Fibroblast of lung (primary cell): Measurements from ENCODE around the gene NR2E1. TPM values are rescaled to one million over a fixed set of nuclear protein-coding genes. Genes with fewer than 3 reads are reported as not detected.

ENCODE experiments used
- DNase-seq, 2 donors: peaks; one replicate each; pipeline versions ENCODE4 v3.0.0 to v3.0.0-alpha.2; 2010; ENCODE audit warnings: low read depth in 2 of 2
- H2AFZ ChIP-seq: 2 replicates; pipeline ENCODE4 v1.5.1; 2012; ENCODE audit warnings: low read length, control low read depth, inconsistent platforms
- H3K27ac ChIP-seq: 2 replicates; pipeline ENCODE4 v1.5.1; 2011; ENCODE audit warnings: low read length, control low read depth; ENCODE audit not compliant: insufficient read depth
- H3K27me3 ChIP-seq: 2 replicates; pipeline ENCODE4 v1.5.1; 2011; ENCODE audit warnings: mild to moderate bottlenecking, low read length; ENCODE audit not compliant: control insufficient read depth, insufficient read depth
- H3K36me3 ChIP-seq: 2 replicates; pipeline ENCODE4 v1.5.1; 2011; ENCODE audit warnings: low read length; ENCODE audit not compliant: control insufficient read depth, insufficient read depth
- H3K4me1 ChIP-seq: 2 replicates; pipeline ENCODE4 v1.5.1; 2011; ENCODE audit warnings: low read length; ENCODE audit not compliant: control insufficient read depth, insufficient read depth; ENCODE audit errors: extremely low read depth
- H3K4me2 ChIP-seq: 2 replicates; pipeline ENCODE4 v1.5.1; 2011; ENCODE audit warnings: low read length, control low read depth; ENCODE audit not compliant: insufficient read depth; ENCODE audit errors: extremely low read depth
- H3K4me3 ChIP-seq, 4 experiments: fragments of 200-600 bp in 1 of 4; sonication (generic) in 1 of 4; replicated peaks in 1 of 4; 2 replicates each; pipeline ENCODE4 v1.5.1; 2011 to 2016; ENCODE audit warnings: low read length in 4 of 4, low read depth in 3 of 4, mild to moderate bottlenecking in 3 of 4, control low read depth in 2 of 4, inconsistent platforms in 1 of 4, mixed read lengths in 1 of 4; ENCODE audit not compliant: insufficient read depth in 1 of 4; ENCODE audit errors: control extremely low read depth in 1 of 4
- H3K79me2 ChIP-seq: 2 replicates; pipeline ENCODE4 v1.5.1; 2012; ENCODE audit warnings: mild to moderate bottlenecking, low read length, inconsistent platforms; ENCODE audit not compliant: control insufficient read depth, insufficient read depth
- H3K9ac ChIP-seq: 2 replicates; pipeline ENCODE4 v1.5.1; 2011; ENCODE audit warnings: mild to moderate bottlenecking, low read length, control low read depth; ENCODE audit not compliant: insufficient read depth
- H3K9me3 ChIP-seq: 2 replicates; pipeline ENCODE4 v1.5.1; 2012; ENCODE audit warnings: low read depth, low read length; ENCODE audit not compliant: control insufficient read depth, insufficient read depth
- H4K20me1 ChIP-seq: 2 replicates; pipeline ENCODE4 v1.5.1; 2011; ENCODE audit warnings: low read length; ENCODE audit not compliant: control insufficient read depth, insufficient read depth; ENCODE audit errors: extremely low read depth
- EZH2 ChIP-seq: IDR thresholded peaks from 2 replicates; pipeline ENCODE4 v1.5.1; 2012; ENCODE audit warnings: low read length, control low read depth, mild to moderate bottlenecking; ENCODE audit errors: missing control alignments
- polyA plus RNA-seq, 2 donors: library from polyadenylated mRNA; depleted of rRNA in 1 of 2; stranded (reverse) in 1 of 2; unstranded in 1 of 2; fragments of >200 nt; gene quantifications; 2 replicates each; pipeline ENCODE4 v1.2.1, GENCODE V29; 2011 to 2012; ENCODE audit warnings: missing spikeins in 1 of 2
- total RNA-seq: library from RNA; depleted of rRNA; stranded (reverse); fragments of >200 nt; gene quantifications from 2 replicates; pipeline ENCODE4 v1.2.1, GENCODE V29; 2014
- TF ChIP-seq, protein P1 (sequence below), 2 donors: IDR thresholded peaks in 1 of 2; conservative IDR thresholded peaks in 1 of 2; 1 replicate in 1 of 2; 2 replicates in 1 of 2; pipeline ENCODE4 v1.5.1; 2011 to 2012; ENCODE audit warnings: low read length in 2 of 2, control low read depth in 1 of 2, inconsistent platforms in 1 of 2, low read depth in 1 of 2, mild to moderate bottlenecking in 1 of 2

Gene NR2E1
- total and polyA plus RNA-seq, 2 donors (not counting 1 experiment from before 2014, with no cell fraction given) = not detected

- Histone ChIP-seq H3K9ac (no peak overlapping the region), H3K4me2 (no peak overlapping the region), H3K9me3 (no peaks in the 10 kb centered on the region)
Measured at GRCh38 chr6:108176281-108177089, 10.7 kb downstream of the NR2E1 start.

DNA sequence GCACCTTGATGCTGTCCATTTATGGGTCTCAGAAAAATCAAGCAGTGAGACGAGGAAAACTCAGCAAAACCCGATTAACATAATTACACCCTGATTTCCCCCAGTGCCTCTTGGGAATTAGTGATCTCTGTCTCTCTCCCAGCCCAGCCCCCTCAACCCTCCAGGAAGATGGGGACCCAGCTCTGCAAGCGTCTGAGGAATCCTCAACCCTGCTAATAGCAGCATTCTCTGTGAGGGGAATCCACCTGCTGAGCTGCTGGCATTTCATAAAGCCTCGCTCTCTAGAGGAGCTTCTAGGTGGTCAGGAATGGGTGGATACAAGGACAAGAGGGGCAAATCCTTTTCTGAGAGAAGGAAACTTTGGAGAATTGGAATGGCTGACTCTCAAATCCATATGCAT is 13.9 kb downstream of the NR2E1 start:
- Histone ChIP-seq H3K4me1 (no peaks in the 10 kb centered on the region), H3K9ac (no peak overlapping the region), H3K79me2 (no peaks in the 10 kb centered on the region), H3K36me3 (no peaks in the 10 kb centered on the region), H3K9me3 (no peaks in the 10 kb centered on the region), H2AFZ (no peak overlapping the region), H3K4me3 (no peak overlapping the region), H4K20me1 (no peaks in the 10 kb centered on the region), H3K27me3 (peaks cover 44% of the 10 kb centered on the region), H3K27ac (no peak overlapping the region), H3K4me2 (no peak overlapping the region)
- no peak for DNase-seq
- TF ChIP-seq, protein P1, sequence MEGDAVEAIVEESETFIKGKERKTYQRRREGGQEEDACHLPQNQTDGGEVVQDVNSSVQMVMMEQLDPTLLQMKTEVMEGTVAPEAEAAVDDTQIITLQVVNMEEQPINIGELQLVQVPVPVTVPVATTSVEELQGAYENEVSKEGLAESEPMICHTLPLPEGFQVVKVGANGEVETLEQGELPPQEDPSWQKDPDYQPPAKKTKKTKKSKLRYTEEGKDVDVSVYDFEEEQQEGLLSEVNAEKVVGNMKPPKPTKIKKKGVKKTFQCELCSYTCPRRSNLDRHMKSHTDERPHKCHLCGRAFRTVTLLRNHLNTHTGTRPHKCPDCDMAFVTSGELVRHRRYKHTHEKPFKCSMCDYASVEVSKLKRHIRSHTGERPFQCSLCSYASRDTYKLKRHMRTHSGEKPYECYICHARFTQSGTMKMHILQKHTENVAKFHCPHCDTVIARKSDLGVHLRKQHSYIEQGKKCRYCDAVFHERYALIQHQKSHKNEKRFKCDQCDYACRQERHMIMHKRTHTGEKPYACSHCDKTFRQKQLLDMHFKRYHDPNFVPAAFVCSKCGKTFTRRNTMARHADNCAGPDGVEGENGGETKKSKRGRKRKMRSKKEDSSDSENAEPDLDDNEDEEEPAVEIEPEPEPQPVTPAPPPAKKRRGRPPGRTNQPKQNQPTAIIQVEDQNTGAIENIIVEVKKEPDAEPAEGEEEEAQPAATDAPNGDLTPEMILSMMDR (conservative IDR thresholded peaks at IDR 0.05 in 1 of 2, IDR thresholded peaks at IDR 0.05 in 1 of 2; ENCODE audit: low read depth in 1 of 2, low read length in 2 of 2) = no peak
- TF ChIP-seq EZH2 = no peak

More at GRCh38 chr6:108176281-108177089, 10.7 kb downstream of the NR2E1 start:
- H3K27me3 ChIP-seq = peaks cover 63% of the 10 kb centered on the region
- H2AFZ ChIP-seq = no peak overlapping the region
- no peaks in the 10 kb centered on the region for H3K79me2 ChIP-seq
- no peaks in the 10 kb centered on the region for H3K4me1 ChIP-seq
- H3K36me3 ChIP-seq = no peaks in the 10 kb centered on the region
- TF ChIP-seq, protein P1 (conservative IDR thresholded peaks at IDR 0.05 in 1 of 2, IDR thresholded peaks at IDR 0.05 in 1 of 2; ENCODE audit: low read depth in 1 of 2, low read length in 2 of 2) = no peak
- no peak for TF ChIP-seq EZH2
- no peak overlapping the region for H3K4me3 ChIP-seq
- no peak overlapping the region for H3K27ac ChIP-seq
- DNase-seq = no peak
- H4K20me1 ChIP-seq = no peaks in the 10 kb centered on the region

DNA sequence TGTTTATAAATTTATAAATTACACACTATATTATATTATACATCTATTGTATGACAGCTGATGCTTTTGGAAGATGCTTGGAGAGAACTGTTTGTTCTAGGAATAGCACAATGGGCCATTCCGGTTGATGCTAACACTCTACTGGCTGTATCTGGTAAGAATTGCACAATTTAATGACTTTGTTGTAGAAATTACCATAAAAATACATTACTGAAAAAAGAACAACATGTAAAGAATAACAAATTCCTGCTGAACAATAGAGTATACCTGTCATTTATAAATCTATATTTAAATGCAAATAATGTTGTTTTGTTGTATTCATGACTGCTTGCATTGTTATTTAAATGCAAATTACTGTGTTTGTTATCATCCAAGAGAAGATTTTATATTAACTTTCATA is 14.4 kb downstream of the NR2E1 start:
- Histone ChIP-seq H3K79me2 (no peaks in the 10 kb centered on the region), H3K9ac (no peak overlapping the region), H4K20me1 (no peaks in the 10 kb centered on the region), H3K9me3 (no peaks in the 10 kb centered on the region), H2AFZ (no peak overlapping the region), H3K27me3 (peaks cover 39% of the 10 kb centered on the region), H3K4me3 (no peak overlapping the region), H3K4me2 (no peak overlapping the region), H3K27ac (no peak overlapping the region), H3K4me1 (no peaks in the 10 kb centered on the region), H3K36me3 (no peaks in the 10 kb centered on the region)
- TF ChIP-seq, protein P1 (conservative IDR thresholded peaks at IDR 0.05 in 1 of 2, IDR thresholded peaks at IDR 0.05 in 1 of 2; ENCODE audit: low read depth in 1 of 2, low read length in 2 of 2) = no peak
- no peak for TF ChIP-seq EZH2
- DNase-seq = no peak
